Ramos (cell line): Measurements from ENCODE around the gene PADI1.

Experiments
- in situ Hi-C: fragments of 300-500 bp; cut with MboI; formaldehyde crosslinking; loops from one replicate; pipeline ENCODE4 v1.14.3; 2022; ENCODE audit warnings: low sequenced_read_pairs; ENCODE audit not compliant: unreplicated experiment

The PADI1 gene

GRCh38 chr1:17213148-17213781, 8.3 kb downstream of the PADI1 start:
- in situ Hi-C loops, result no loop called here

GRCh38 chr1:17213782-17214148, 8.8 kb downstream of the PADI1 start:
- in situ Hi-C loops, result no loop called here

GRCh38 chr1:17214876-17215544, 10.1 kb downstream of the PADI1 start:
- in situ Hi-C loops, result no loop called here

DNA sequence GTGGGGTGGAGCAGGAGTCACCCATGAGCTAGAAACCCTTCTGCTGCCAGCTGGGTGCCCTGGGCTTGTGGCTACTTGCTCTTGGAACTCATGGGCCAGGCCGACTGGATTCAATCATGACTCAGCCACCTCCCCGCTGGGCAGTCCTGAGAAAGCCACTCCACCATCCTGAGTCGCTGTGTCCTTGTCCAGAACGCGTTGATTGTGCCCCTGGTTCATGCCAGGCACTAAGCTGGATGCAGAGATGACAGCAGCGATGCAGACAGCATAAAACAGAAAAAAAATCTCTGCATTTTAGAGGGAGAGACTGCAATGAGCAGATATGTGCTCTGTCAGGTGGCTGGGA, 10.6 kb downstream of the PADI1 start:
- in situ Hi-C loops, result no loop called here

GRCh38 chr1:17216078-17216477, 11.2 kb downstream of the PADI1 start:
- in situ Hi-C loops, result no loop called here

- in situ Hi-C loops, result no loop called here
Observed at GRCh38 chr1:17217607-17218006, 12.7 kb downstream of the PADI1 start.

DNA sequence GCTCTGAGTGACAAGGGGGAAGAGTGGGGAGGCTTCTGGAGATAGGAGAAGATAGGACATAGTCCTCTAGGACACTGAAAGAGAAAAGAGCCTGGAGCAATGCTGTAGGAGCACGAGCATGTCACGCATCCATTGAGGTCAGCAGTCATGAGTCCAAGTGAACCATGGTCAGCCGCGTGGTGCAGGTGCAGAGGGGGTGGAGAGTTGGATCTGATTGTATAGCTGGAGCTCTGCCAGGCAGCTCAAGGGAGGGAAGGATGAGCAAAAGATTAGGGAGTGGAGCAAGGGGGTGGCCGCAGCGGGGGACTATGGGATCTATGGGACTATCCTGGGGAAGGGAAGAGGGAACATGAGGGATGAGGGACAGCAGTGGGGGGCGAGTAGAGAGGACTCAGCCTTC, 14.0 kb downstream of the PADI1 start:
- in situ Hi-C loops, result no loop called here

DNA sequence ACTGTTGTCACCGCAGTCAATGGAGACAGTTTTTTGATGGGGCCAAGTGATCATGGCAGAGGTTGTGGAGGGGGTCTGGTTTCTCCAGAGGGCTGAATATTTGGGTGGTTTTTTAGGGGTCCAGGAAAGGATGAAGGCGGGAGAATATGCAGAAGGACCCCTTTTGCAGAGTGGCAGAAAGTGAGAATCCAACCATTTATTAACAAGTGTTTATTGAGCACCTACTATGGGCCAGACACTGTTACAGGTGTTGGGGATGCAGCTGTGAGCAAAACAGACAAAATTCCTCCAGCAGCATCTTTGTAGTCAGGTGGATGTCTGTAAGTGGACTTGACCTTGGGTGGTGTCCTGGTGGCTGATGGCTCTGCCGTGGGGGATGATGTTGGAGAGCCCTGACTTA, 15.4 kb downstream of the PADI1 start:
- in situ Hi-C loops, result no loop called here

DNA sequence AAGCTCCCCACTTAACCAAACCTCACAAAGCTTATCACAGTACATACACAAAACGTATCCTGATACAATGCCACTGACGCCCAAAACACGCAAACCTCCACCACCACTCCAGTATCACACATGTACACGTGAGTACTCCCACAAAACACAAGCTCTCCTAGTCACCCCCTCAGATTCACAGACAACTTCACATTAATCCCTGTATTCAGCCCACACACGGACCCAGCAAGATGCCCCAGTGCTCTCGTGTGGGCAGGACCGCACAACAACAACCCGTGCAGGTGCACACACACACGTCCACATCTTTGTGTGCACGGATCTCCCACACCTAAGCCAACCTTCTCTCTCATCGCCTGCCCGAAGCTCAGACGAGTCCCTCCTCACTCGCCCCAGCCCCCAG, 17.6 kb downstream of the PADI1 start:
- in situ Hi-C loops, result no loop called here

DNA sequence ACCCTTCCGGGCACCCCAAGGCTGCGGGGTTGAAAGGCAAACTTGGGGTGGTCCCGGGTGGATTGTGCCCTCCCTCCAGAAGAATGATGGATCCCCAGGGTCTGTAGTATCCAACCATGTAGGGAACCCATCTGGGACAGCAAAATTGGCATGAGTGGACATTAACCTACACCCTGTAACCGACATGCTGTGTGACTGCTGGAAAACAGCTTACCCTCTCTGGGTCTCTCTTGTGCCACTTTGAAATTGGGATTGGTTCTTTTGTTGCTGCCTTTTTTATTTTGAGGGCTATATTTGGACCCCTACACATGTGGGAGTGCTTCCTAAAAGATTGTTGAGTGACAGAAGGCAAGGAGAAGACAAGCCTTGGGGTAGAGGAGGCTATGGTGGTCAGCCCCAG, 19.5 kb downstream of the PADI1 start:
- in situ Hi-C loops, result no loop called here

DNA sequence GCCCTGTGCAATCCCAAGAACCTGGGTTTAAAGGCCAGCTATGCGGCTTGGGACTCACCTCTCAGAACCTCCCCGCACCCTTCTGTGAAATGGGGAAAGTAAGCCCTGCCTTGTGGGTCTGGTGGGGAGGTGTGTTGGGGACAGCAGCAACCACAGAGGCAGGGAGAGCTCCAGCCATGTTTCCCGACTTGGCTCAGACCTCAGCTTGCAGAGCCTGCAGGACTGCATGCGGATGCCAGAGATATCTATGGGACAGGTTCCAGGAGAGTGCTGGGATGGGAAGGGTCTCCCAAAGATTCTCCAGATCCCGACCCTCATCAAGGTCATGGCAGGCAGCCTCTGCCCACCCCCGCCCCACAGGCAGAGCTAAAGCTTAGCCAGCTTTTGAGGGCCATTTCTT, 20.2 kb downstream of the PADI1 start:
- in situ Hi-C loops, result no loop called here

- in situ Hi-C loops, result no loop called here
Observed at GRCh38 chr1:17227358-17227915, 22.5 kb downstream of the PADI1 start.

DNA sequence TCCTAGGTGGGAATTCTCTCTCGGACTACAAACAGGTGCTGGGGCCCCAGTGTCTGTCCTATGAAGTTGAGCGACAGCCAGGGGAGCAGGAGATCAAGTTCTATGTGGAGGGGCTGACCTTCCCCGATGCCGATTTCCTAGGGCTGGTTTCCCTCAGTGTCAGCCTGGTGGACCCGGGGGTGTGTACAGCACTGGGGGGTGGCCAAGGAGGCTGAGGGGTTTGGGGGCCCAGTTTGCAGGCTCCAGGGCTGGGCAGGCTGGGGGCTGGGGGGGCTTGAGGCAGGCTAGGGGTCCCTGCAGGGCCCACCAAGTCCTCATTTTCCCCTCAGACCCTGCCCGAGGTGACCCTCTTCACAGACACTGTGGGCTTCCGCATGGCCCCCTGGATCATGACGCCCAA, 23.7 kb downstream of the PADI1 start:
- in situ Hi-C loops, result no loop called here

DNA sequence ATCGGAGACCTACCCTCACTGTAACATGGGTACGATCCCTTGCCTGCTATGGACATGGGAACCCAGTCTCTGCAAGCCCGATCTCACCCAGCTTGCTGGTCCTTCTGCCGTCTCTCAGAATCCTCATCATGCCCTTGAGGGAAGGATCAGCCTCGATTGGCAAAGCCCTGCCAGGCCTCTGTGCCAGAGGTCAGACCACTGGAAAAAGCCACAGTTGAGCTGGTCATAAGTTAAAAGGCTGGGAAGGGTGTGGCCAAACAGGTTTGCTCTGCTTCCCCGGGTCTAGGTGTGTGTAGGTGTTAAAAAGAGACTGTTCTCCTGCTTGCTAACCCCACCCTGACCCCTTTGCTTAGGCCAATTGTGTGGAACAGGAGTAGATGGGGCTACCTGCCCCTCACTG, 24.5 kb downstream of the PADI1 start:
- in situ Hi-C loops, result no loop called here

DNA sequence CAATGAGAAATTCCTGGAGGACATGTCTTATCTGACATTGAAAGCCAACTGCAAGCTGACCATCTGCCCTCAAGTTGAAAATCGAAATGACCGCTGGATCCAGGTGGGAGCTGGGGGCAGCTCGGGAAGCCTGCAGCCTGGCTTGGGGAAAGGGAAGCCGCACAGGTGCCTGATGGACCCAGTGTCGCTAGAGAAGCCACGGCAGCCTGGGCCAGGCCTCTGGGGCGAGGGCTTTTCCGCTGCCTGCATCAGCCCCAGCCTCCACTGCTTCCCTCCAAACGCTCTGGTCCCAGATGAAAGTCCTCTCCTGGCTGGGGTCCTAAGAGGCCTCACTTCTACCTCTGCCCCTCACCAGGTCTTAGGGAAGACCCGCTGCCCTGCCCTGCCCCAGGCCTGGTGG, 25.2 kb downstream of the PADI1 start:
- in situ Hi-C loops, result loop anchor here (5.0 kb wide), 1 partner anchor 103 kb away; no protein-coding TSS in a partner anchor

GRCh38 chr1:17230671-17231310, 25.9 kb downstream of the PADI1 start:
- in situ Hi-C loops, result loop anchor here (5.0 kb wide), 1 partner anchor 103 kb away; no protein-coding TSS in a partner anchor

DNA sequence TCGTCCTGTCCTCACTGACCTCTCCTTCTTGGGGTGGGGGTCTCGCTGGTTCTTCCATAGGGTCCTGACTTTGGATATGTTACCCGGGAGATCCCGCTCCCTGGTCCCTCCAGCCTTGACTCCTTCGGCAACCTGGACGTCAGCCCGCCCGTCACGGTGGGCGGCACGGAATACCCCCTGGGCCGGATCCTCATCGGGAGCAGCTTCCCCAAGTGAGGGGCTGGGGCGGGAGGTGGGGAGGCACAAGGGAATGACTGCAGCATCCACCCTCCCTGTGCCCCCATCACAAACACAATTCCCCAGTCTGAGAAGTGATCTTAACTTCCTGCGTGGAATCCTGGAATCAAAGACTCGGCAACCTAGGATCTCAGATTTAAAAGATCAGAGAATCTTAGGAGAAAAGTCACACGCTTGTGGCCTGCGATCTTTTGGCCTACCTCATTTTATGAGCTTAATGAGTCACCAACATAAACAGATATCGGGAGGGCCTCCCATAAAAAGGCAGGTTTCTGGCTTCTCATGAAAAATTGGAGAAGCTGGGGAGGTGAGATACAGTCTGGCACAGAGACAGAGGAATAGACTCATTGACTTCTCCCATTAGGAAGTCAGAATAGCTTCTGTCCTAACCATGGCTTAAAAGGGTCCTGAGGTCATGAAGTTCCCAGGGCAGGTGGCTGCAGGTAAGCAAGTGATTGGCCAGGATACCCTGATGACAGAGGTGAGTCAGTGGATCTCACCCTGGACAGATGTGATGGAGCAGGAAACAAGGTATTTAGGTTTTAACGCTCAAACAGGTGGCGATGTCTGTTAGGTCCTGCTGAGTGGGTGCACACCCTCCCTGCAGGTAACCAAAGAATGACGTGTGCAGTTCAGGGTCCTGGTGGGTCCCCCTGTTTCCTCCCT, 28.1 kb downstream of the PADI1 start:
- in situ Hi-C loops, result loop anchor here (5.0 kb wide), 1 partner anchor 106 kb away; no protein-coding TSS in a partner anchor

DNA sequence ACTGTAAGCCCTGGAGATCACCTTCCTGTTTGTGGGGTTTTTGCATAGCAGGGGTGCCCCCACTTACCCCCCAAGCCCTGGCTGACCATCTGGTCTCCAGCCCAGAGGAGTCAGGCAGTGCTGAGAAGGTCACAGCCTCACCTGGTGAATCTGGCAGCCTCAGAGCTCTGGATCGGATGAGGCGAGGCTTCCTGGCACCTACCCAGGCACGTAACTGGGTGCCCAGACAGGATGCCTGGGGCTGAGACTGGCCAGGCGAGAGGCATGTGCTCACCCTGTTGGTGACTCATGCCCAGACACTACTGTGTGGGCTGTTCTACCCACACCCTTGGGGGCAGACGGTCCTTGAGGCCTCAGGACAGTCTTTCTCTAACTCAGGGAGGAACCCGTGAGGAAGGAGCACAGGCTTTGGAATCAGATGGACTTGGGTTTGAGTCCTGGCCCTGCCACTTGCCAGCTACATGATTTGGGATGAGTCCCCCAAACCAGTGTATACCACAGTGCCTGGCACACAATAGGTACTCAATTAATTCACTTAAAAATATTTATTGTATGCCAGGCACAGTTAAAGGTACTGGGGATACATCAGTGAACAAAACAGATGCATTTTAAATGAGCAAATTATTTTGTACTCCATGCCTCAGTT, 28.9 kb downstream of the PADI1 start:
- in situ Hi-C loops, result loop anchor here (5.0 kb wide), 1 partner anchor 106 kb away; no protein-coding TSS in a partner anchor

DNA sequence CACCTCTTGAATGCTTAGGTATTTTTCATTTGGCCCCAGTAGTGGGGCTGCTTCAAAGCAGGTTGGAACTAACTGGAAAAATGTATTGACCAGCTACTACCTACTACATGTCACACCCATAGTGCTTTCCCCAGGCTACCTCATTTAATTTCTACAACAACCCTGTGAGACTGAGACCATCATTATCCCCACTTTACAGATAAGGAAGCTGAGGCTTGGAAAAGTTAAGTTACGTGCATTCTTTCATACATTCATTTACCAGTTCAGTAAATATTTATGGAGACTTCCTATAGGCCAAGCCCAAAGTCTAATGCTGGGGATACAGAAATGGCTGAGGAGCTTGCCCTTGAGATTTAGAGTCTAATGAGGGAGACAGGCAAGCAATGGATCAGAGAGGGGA, 29.5 kb downstream of the PADI1 start:
- in situ Hi-C loops, result loop anchor here (5.0 kb wide), 1 partner anchor 107 kb away; no protein-coding TSS in a partner anchor
